ENCODE measurements around the gene RAB3IP.

DNA sequence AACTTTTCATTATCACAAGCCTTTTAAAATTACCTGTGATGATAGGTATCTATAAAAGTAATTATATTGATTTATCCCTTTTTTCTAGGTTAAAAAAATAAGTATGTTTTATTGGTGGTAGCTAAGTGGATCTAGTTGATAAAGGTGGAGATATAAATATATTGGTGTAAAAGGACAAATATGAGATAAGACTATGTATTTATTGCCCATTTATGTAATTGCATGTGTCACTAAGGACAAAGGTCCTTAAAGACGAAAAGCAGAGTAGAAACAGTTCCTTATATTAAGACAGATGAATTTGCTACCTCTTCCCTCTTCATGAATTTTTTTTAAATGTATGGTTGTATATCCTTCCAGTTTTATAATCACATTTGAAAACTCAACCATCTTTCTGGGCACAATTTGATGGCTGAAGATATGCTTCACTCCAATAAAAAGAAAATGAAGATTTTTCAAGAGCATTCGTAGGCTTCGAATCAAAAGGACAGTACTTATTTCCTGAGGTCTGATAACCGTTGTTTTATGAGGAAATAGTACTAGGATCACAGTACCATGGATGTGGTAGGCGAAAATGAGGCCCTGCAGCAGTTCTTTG, 86.4 kb downstream of the RAB3IP start, which contains the start of gene MYRFL:
- no peak for TF ChIP-seq EZH2 (IDR thresholded peaks at IDR 0.05; ENCODE audit: borderline replicate concordance, low read depth, low read length, poor library complexity, severe bottlenecking)
- TF ChIP-seq, protein P1, sequence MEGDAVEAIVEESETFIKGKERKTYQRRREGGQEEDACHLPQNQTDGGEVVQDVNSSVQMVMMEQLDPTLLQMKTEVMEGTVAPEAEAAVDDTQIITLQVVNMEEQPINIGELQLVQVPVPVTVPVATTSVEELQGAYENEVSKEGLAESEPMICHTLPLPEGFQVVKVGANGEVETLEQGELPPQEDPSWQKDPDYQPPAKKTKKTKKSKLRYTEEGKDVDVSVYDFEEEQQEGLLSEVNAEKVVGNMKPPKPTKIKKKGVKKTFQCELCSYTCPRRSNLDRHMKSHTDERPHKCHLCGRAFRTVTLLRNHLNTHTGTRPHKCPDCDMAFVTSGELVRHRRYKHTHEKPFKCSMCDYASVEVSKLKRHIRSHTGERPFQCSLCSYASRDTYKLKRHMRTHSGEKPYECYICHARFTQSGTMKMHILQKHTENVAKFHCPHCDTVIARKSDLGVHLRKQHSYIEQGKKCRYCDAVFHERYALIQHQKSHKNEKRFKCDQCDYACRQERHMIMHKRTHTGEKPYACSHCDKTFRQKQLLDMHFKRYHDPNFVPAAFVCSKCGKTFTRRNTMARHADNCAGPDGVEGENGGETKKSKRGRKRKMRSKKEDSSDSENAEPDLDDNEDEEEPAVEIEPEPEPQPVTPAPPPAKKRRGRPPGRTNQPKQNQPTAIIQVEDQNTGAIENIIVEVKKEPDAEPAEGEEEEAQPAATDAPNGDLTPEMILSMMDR (conservative IDR thresholded peaks at IDR 0.05; ENCODE audit: low read depth, low read length), result no peak
